Urinary bladder (tissue), 4 donors: ENCODE measurements around the gene SDC3. TPM values are rescaled to one million over a fixed set of nuclear protein-coding genes. Genes with fewer than 3 reads are reported as not detected.

Source experiments
- DNase-seq: peaks from one replicate; pipeline ENCODE4 v3.0.0-alpha.2; 2015; ENCODE audit errors: extremely low spot score
- H3K27ac ChIP-seq: one replicate; pipeline ENCODE4 v1.5.1; 2013; ENCODE audit warnings: low read depth, mild to moderate bottlenecking, moderate library complexity
- H3K36me3 ChIP-seq: one replicate; pipeline ENCODE4 v1.6.1; 2013; ENCODE audit warnings: mild to moderate bottlenecking, moderate library complexity; ENCODE audit not compliant: insufficient read depth
- H3K4me1 ChIP-seq: one replicate; pipeline ENCODE4 v1.6.1; 2013; ENCODE audit warnings: mild to moderate bottlenecking, moderate library complexity; ENCODE audit not compliant: insufficient read depth
- H3K4me3 ChIP-seq: one replicate; pipeline ENCODE4 v1.5.1; 2013; ENCODE audit warnings: low read depth, low read length
- WGBS: extraction: QIAGEN DNeasy Blood & Tissue Kit; methylation state at CpG from one replicate; pipeline ENCODE4 v1.1.7; 2013; 5-methylcytosine and 5-hydroxymethylcytosine counted together
- polyA plus RNA-seq: library from polyadenylated mRNA; stranded (reverse); fragments of 200-250 nt; gene quantifications from one replicate; pipeline ENCODE4 v1.2.3, GENCODE V29; 2013
- total RNA-seq: library from RNA; depleted of rRNA; stranded (reverse); fragments of >200 nt; gene quantifications from one replicate; pipeline ENCODE4 v1.2.3, GENCODE V29; 2014
- donor health status: healthy with polysubstance abuse.
- donor health status: healthy.

SDC3 gene
- total and polyA plus RNA-seq, 2 donors: 32.4 to 107 TPM

GRCh38 chr1:30886710-30887428, 21.7 kb downstream of the SDC3 start:
- H3K4me3 ChIP-seq: no peak overlapping the region
- H3K27ac ChIP-seq: no peak overlapping the region
- 86% methylated on average over 12 of the region's 12 CpGs for whole genome bisulfite sequencing
- no peaks in the 10 kb centered on the region for H3K36me3 ChIP-seq
- no peak for DNase-seq
- H3K4me1 ChIP-seq: no peaks in the 10 kb centered on the region

- Histone ChIP-seq H3K4me1 (no peaks in the 10 kb centered on the region), H3K4me3 (no peak overlapping the region), H3K27ac (no peak overlapping the region), H3K36me3 (no peaks in the 10 kb centered on the region)
- WGBS: 59% methylated on average over 17 of the region's 17 CpGs
- DNase-seq: no peak
Measured at GRCh38 chr1:30885570-30886522, 22.7 kb downstream of the SDC3 start.

DNA sequence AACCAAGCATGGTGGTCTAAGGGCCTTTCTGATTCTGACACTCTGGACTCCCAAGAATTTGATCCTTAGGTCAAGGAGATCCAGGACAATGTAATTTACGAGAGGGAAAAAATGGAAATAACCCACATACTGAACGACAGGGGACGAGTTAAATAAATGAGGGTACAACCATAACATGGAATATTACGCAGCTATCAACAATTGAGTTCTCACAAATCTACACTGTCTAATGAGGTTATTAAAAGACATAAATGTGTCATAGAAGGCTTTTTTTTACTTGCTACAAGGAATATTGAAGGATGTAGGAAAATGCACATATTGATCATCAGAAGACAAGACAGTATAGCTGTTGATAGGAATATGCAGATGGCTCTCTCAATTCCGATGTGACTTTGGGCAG, 23.8 kb downstream of the SDC3 start:
- Histone ChIP-seq H3K27ac (no peak overlapping the region), H3K4me1 (no peaks in the 10 kb centered on the region), H3K36me3 (no peaks in the 10 kb centered on the region), H3K4me3 (no peak overlapping the region)
- WGBS: 89% methylated on average over 5 of the region's 5 CpGs
- no peak for DNase-seq

DNA sequence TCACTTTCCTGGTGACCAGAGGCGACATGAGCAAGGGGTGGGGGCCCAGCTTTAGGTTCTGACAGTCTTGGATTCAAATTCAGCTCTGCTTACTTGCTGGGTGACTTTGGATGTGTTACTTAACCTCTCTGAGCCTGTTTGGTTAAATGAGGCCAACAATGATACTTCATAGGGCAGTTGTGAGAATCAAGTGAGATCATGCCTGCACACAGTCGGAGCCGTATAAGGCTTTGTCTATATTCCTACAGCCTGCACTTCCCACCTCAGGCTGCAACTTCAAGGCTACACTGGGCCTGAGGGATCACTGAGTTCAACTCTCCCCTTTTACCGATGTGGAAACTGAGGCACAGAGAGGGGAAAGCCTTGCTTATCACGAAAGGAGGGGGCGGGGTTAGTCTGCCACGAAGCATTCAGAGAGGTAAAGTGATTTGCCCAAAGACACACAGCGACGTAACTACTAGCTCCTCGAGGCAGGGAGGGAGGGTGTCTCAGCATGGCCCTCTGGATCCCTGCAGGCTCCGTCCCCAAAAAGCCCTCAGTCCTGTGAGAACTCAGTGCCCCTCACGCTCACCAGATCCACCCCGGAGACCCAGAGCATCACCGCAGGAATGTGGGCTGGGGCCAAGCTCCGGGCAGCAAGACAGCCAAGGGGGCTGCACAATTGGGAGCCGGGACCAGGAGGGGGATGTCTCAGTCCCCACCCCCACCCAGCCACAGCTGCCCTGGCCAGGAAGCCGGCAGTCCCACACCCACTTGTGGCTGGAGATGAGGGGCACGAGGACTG, 25.0 kb downstream of the SDC3 start:
- 57% methylated on average over 18 of the region's 18 CpGs for WGBS
- Histone ChIP-seq H3K4me3 (no peak overlapping the region), H3K4me1 (no peaks in the 10 kb centered on the region), H3K27ac (no peak overlapping the region), H3K36me3 (no peaks in the 10 kb centered on the region)
- no peak for DNase-seq

DNA sequence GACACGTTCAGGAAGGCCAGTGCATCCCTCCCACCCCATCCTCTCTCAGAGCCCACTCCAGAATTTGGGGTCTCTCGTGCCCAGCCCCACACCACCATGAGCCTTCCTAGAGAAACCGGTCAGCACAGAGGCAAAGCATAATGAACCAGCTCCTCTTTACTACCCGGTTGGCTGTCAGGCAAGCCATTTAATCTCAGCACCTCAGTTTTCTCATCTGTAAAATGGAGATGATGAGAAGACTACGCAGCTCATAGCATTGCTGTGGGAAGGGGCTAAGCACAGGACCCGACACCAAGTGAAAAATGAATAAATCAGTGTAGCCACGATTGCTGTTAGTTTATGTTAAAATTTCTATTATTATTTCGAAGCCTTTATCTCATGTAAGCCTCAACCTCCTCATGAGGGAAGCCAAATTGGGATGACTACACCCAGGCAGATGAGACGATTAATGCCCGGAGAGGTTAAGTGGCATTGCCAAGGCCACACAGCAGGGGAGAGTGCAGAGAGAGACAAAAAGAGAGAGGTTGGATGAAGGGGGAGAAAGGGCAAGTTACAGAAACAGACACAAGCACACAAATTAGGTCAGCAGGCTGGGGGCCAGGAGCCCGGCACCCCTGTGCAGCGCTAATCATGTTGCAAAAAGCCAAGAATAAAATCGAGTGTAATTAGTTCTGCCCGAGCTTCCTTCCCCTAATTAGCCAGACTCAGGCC, 25.7 kb downstream of the SDC3 start:
- DNase-seq: no peak
- Histone ChIP-seq H3K27ac (no peak overlapping the region), H3K36me3 (no peaks in the 10 kb centered on the region), H3K4me3 (no peak overlapping the region), H3K4me1 (no peaks in the 10 kb centered on the region)
- 71% methylated on average over 14 of the region's 14 CpGs for WGBS

GRCh38 chr1:30881319-30882181, 27.0 kb downstream of the SDC3 start:
- H3K4me1 ChIP-seq: no peaks in the 10 kb centered on the region

GRCh38 chr1:30880678-30881318, 27.8 kb downstream of the SDC3 start:
- H3K27ac ChIP-seq: no peak overlapping the region
- no peak for DNase-seq
- no peaks in the 10 kb centered on the region for H3K36me3 ChIP-seq
- WGBS: 70% methylated on average over 11 of the region's 11 CpGs
- no peak overlapping the region for H3K4me3 ChIP-seq
- no peaks in the 10 kb centered on the region for H3K4me1 ChIP-seq

More at GRCh38 chr1:30881319-30882181, 27.0 kb downstream of the SDC3 start:
- no peak overlapping the region for H3K27ac ChIP-seq
- WGBS: 79% methylated on average over 25 of the region's 25 CpGs
- H3K4me3 ChIP-seq: no peak overlapping the region
- no peaks in the 10 kb centered on the region for H3K36me3 ChIP-seq
- DNase-seq: no peak

- DNase-seq: no peak
- no peak overlapping the region for H3K27ac ChIP-seq
- 53% methylated on average over 17 of the region's 17 CpGs for WGBS
- H3K36me3 ChIP-seq: no peaks in the 10 kb centered on the region
- H3K4me3 ChIP-seq: no peak overlapping the region
- H3K4me1 ChIP-seq: no peaks in the 10 kb centered on the region
Measured at GRCh38 chr1:30879940-30880677, 28.4 kb downstream of the SDC3 start.

DNA sequence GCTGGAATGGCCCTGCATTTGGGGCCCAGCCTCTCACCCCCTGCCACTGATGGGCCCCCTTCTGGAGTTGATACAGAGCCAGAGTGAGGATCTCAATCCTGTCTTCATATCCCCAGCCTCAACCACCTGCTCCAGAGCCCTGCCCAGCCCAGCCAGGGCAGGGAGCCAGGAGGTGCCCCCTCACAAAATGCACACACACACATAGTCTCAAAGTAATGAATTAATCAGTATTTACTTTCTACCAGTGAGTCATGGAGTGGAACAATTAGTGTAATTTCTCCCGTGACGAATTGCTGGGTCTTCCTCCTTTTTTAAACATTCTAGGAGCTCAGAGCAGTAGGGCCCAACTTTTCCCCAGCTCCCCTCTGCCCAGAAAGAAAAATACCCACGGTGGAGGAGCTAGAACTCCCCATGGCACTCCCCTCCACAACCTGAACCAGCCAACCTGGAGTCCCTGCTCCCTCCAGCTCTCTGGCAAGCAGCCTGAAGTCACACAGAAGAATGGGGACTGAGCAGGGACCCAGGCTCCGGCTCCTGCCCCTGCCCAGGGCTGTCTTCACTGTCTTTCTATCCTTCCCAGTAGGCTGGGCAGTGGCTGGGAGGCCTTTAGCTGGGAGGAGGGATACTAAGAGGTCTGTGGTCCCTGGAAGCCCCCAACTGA, 29.3 kb downstream of the SDC3 start:
- 35% methylated on average over 4 of the region's 4 CpGs for WGBS
- no peak for DNase-seq
- Histone ChIP-seq H3K36me3 (peaks cover under 1% of the 10 kb centered on the region), H3K4me3 (no peak overlapping the region), H3K4me1 (no peaks in the 10 kb centered on the region), H3K27ac (no peak overlapping the region)

- Histone ChIP-seq H3K4me1 (no peaks in the 10 kb centered on the region), H3K27ac (no peak overlapping the region), H3K36me3 (peaks cover 3% of the 10 kb centered on the region), H3K4me3 (no peak overlapping the region)
- no peak for DNase-seq
- WGBS: 83% methylated on average over 13 of the region's 13 CpGs
Measured at GRCh38 chr1:30878559-30878958, 30.0 kb downstream of the SDC3 start.

DNA sequence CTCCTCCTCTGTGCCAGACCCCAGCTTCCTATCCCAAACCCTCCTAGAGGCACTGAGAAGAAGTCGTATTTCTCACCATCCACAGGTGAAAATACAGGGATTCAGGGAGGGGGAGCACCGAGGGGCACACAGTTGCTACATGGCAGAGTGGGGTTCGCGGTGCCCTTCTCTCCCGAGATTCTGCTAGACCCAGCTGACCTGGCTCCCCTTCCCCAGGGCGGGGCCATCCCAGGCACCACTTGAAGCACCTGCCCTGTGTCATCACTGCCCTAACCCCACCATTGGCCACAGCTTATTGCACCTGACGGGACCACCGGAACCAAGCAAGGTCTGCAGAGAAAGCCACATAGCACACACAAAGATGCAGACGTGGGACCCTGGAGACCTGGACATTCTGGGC, 30.5 kb downstream of the SDC3 start:
- Histone ChIP-seq H3K27ac (peak overlapping the region; percentile 57), H3K36me3 (peaks cover 3% of the 10 kb centered on the region), H3K4me1 (no peaks in the 10 kb centered on the region), H3K4me3 (no peak overlapping the region)
- WGBS: 79% methylated on average over 9 of the region's 9 CpGs
- DNase-seq: no peak
